H9 (cell line): ENCODE data around the gene KRTAP10-3. TPM values are rescaled to one million over a fixed set of nuclear protein-coding genes. Genes with fewer than 3 reads are reported as not detected.
A peak's percentile ranks its signal among the peaks of the same experiment; 100 is the strongest.

ENCODE experiments used
- DNase-seq: peaks from one replicate; pipeline ENCODE4 v3.0.0-alpha.2; 2017
- H2AFZ ChIP-seq: one replicate; pipeline ENCODE4 v1.6.1; 2013; ENCODE audit warnings: mild to moderate bottlenecking, low read length, control low read depth, moderate library complexity
- H2AK5ac ChIP-seq: 2 replicates; pipeline ENCODE4 v1.6.1; 2013; ENCODE audit warnings: low read length, control low read depth, mixed read lengths; ENCODE audit not compliant: insufficient read length
- H2BK120ac ChIP-seq: one replicate; pipeline ENCODE4 v1.6.1; 2013; ENCODE audit warnings: low read depth, mild to moderate bottlenecking, low read length, control low read depth, inconsistent platforms; ENCODE audit not compliant: poor library complexity, severe bottlenecking
- H2BK12ac ChIP-seq: 2 replicates; pipeline ENCODE4 v1.6.1; 2013; ENCODE audit warnings: low read length, control low read depth, mixed read lengths, low read depth; ENCODE audit not compliant: insufficient read length
- H2BK15ac ChIP-seq: 2 replicates; pipeline ENCODE4 v1.6.1; 2013; ENCODE audit warnings: low read depth, low read length, control low read depth
- H2BK20ac ChIP-seq: one replicate; pipeline ENCODE4 v1.6.1; 2013; ENCODE audit warnings: low read depth, mild to moderate bottlenecking, low read length, control low read depth, inconsistent platforms; ENCODE audit not compliant: poor library complexity, severe bottlenecking
- H2BK5ac ChIP-seq: 2 replicates; pipeline ENCODE4 v1.6.1; 2013; ENCODE audit warnings: low read length, control low read depth, mixed read lengths; ENCODE audit not compliant: insufficient read length
- H3K14ac ChIP-seq: 2 replicates; pipeline ENCODE4 v1.6.1; 2013; ENCODE audit warnings: low read length, control low read depth; ENCODE audit not compliant: insufficient read depth
- H3K18ac ChIP-seq: 2 replicates; pipeline ENCODE4 v1.6.1; 2013; ENCODE audit warnings: low read depth, mild to moderate bottlenecking, mixed read lengths, low read length, control low read depth; ENCODE audit not compliant: insufficient read length
- H3K23ac ChIP-seq: 2 replicates; pipeline ENCODE4 v1.6.1; 2013; ENCODE audit warnings: low read length, control low read depth, mixed read lengths, low read depth; ENCODE audit not compliant: insufficient read length
- H3K23me2 ChIP-seq: 2 replicates; pipeline ENCODE4 v1.6.1; 2013; ENCODE audit warnings: low read depth, mild to moderate bottlenecking, mixed read lengths, low read length, control low read depth; ENCODE audit not compliant: insufficient read length, poor library complexity, severe bottlenecking
- H3K27ac ChIP-seq: 2 replicates; pipeline ENCODE4 v1.5.1; 2013; ENCODE audit warnings: low read length, control low read depth, mixed read lengths, low read depth; ENCODE audit not compliant: insufficient read length
- H3K27me3 ChIP-seq: 2 replicates; pipeline ENCODE4 v1.6.1; 2013; ENCODE audit warnings: low read length, control low read depth, inconsistent platforms; ENCODE audit not compliant: insufficient read depth
- H3K4ac ChIP-seq: 2 replicates; pipeline ENCODE4 v1.6.1; 2013; ENCODE audit warnings: low read depth, mild to moderate bottlenecking, control low read depth, inconsistent platforms, low read length, moderate library complexity
- H3K4me1 ChIP-seq: 2 replicates; pipeline ENCODE4 v1.6.1; 2013; ENCODE audit warnings: low read length, control low read depth, inconsistent platforms; ENCODE audit not compliant: insufficient read depth
- H3K4me2 ChIP-seq: 2 replicates; pipeline ENCODE4 v1.6.1; 2013; ENCODE audit warnings: low read length, control low read depth, mixed read lengths; ENCODE audit not compliant: insufficient read length, insufficient read depth
- H3K56ac ChIP-seq: 2 replicates; pipeline ENCODE4 v1.6.1; 2013; ENCODE audit warnings: low read depth, mild to moderate bottlenecking, mixed read lengths, low read length, control low read depth; ENCODE audit not compliant: insufficient read length
- H3K79me1 ChIP-seq: 2 replicates; pipeline ENCODE4 v1.6.1; 2013; ENCODE audit warnings: low read depth, mild to moderate bottlenecking, moderate library complexity, low read length, control low read depth, inconsistent platforms; ENCODE audit not compliant: insufficient read depth, poor library complexity, severe bottlenecking
- H3K79me2 ChIP-seq: 2 replicates; pipeline ENCODE4 v1.6.1; 2013; ENCODE audit warnings: low read length, control low read depth, inconsistent platforms; ENCODE audit not compliant: insufficient read depth
- H3K9ac ChIP-seq: 2 replicates; pipeline ENCODE4 v1.6.1; 2013; ENCODE audit warnings: low read length, control low read depth, mixed read lengths; ENCODE audit not compliant: insufficient read length; ENCODE audit errors: extremely low read depth
- H3K9me3 ChIP-seq: one replicate; pipeline ENCODE4 v1.6.1; 2013; ENCODE audit warnings: low read depth, low read length, inconsistent platforms; ENCODE audit not compliant: control insufficient read depth
- H3T11ph ChIP-seq: one replicate; pipeline ENCODE4 v1.6.1; 2013; ENCODE audit warnings: mild to moderate bottlenecking, low read length, control low read depth, inconsistent platforms
- H4K20me1 ChIP-seq: one replicate; pipeline ENCODE4 v1.6.1; 2013; ENCODE audit not compliant: control insufficient read depth, insufficient read length, insufficient read depth
- H4K5ac ChIP-seq: 2 replicates; pipeline ENCODE4 v1.6.1; 2013; ENCODE audit warnings: low read depth, mild to moderate bottlenecking, mixed read lengths, low read length, control low read depth; ENCODE audit not compliant: insufficient read length
- H4K8ac ChIP-seq: replicated peaks from 2 replicates; pipeline ENCODE4 v1.6.1; 2013; ENCODE audit warnings: low read length, control low read depth, mixed read lengths, low read depth; ENCODE audit not compliant: insufficient read length
- H4K91ac ChIP-seq: 2 replicates; pipeline ENCODE4 v1.6.1; 2013; ENCODE audit warnings: low read depth, mild to moderate bottlenecking, moderate library complexity, mixed read lengths, low read length, control low read depth; ENCODE audit not compliant: insufficient read length
- H3K27ac Mint-ChIP-seq, 3 experiments: 2 replicates in 2 of 3; 3 replicates in 1 of 3; pipeline ENCODE4 v1.8.0; 2020 to 2021; ENCODE audit warnings: mixed read lengths in 3 of 3, mild to moderate bottlenecking in 1 of 3, moderate library complexity in 1 of 3
- H3K27me3 Mint-ChIP-seq: 2 replicates; pipeline ENCODE4 v1.8.0; 2021; ENCODE audit warnings: low read depth, mild to moderate bottlenecking, moderate library complexity, mixed read lengths
- H3K36me3 Mint-ChIP-seq, 3 experiments: 2 replicates in 2 of 3; 3 replicates in 1 of 3; pipeline ENCODE4 v1.8.0; 2020 to 2021; ENCODE audit warnings: low read depth in 3 of 3, mixed read lengths in 3 of 3; ENCODE audit not compliant: insufficient read depth in 1 of 3
- H3K4me1 Mint-ChIP-seq, 2 experiments: 2 replicates each; pipeline ENCODE4 v1.8.0; 2020; ENCODE audit warnings: mixed read lengths in 2 of 2
- H3K4me3 Mint-ChIP-seq, 2 experiments: 2 replicates in 1 of 2; 3 replicates in 1 of 2; pipeline ENCODE4 v1.8.0; 2020 to 2021; ENCODE audit warnings: mild to moderate bottlenecking in 2 of 2, mixed read lengths in 2 of 2, moderate library complexity in 1 of 2
- H3K9me3 Mint-ChIP-seq, 2 experiments: 2 replicates in 1 of 2; 3 replicates in 1 of 2; pipeline ENCODE4 v1.8.0; 2020; ENCODE audit warnings: mild to moderate bottlenecking in 2 of 2, mixed read lengths in 2 of 2, moderate library complexity in 1 of 2
- WGBS: extraction: QIAGEN DNeasy Blood & Tissue Kit; methylation state at CpG from one replicate; pipeline ENCODE4 v1.1.7; 2013; ENCODE audit warnings: missing lambda C conversion rate, low lambda C conversion rate, mixed read lengths; ENCODE audit not compliant: insufficient read length; ENCODE audit errors: extremely low coverage; 5-methylcytosine and 5-hydroxymethylcytosine counted together
- total RNA-seq: library from RNA; stranded (reverse); gene quantifications from 2 replicates; pipeline ENCODE4 v1.2.1, GENCODE V29; 2021
- TF ChIP-seq, protein P1 (sequence below): fragments of 200-600 bp; sonication (generic); conservative IDR thresholded peaks from 3 replicates; pipeline ENCODE4 v1.8.0; 2021; ENCODE audit warnings: antibody characterized with exemption, mild to moderate bottlenecking

The KRTAP10-3 gene
- total RNA-seq, 1 experiment from 2014 or later: not detected

GRCh38 chr21:44525391-44526095 lies 33.1 kb downstream of the KRTAP10-3 start:
- H3K27ac ChIP-seq: no peak overlapping the region
- no peak overlapping the region for H3K4me2 ChIP-seq
- Mint-ChIP-seq H3K9me3 (no peaks in the 10 kb centered on the region), H3K4me3 (no peak overlapping the region), H3K27me3 (peaks cover 7% of the 10 kb centered on the region), H3K4me1 (0 out of 4 replicates have a peak, but pooled peaks cover 0 to under 1% of the 10 kb centered on the region in 2 experiments), H3K36me3 (no peaks in the 10 kb centered on the region), H3K27ac (no peak overlapping the region)
- H3K4me1 ChIP-seq: no peaks in the 10 kb centered on the region
- no peak overlapping the region for H2BK120ac ChIP-seq
- no peak overlapping the region for H2BK15ac ChIP-seq
- H4K91ac ChIP-seq: no peak overlapping the region
- H4K8ac ChIP-seq: no peak overlapping the region
- H4K5ac ChIP-seq: no peak overlapping the region
- no peak overlapping the region for H2BK5ac ChIP-seq
- WGBS: no CpG with 5 or more reads among the region's 20 CpGs
- no peak overlapping the region for H3K23ac ChIP-seq
- H3K18ac ChIP-seq: no peak overlapping the region
- H3T11ph ChIP-seq: no peak overlapping the region
- DNase-seq: peak; percentile 27
- H3K9ac ChIP-seq: no peak overlapping the region
- no peaks in the 10 kb centered on the region for H3K23me2 ChIP-seq
- H3K79me2 ChIP-seq: no peaks in the 10 kb centered on the region
- H3K4ac ChIP-seq: no peak overlapping the region
- H2AFZ ChIP-seq: no peak overlapping the region
- H3K79me1 ChIP-seq: no peaks in the 10 kb centered on the region
- H3K9me3 ChIP-seq: no peaks in the 10 kb centered on the region
- H2BK20ac ChIP-seq: no peak overlapping the region
- TF ChIP-seq, protein P1, sequence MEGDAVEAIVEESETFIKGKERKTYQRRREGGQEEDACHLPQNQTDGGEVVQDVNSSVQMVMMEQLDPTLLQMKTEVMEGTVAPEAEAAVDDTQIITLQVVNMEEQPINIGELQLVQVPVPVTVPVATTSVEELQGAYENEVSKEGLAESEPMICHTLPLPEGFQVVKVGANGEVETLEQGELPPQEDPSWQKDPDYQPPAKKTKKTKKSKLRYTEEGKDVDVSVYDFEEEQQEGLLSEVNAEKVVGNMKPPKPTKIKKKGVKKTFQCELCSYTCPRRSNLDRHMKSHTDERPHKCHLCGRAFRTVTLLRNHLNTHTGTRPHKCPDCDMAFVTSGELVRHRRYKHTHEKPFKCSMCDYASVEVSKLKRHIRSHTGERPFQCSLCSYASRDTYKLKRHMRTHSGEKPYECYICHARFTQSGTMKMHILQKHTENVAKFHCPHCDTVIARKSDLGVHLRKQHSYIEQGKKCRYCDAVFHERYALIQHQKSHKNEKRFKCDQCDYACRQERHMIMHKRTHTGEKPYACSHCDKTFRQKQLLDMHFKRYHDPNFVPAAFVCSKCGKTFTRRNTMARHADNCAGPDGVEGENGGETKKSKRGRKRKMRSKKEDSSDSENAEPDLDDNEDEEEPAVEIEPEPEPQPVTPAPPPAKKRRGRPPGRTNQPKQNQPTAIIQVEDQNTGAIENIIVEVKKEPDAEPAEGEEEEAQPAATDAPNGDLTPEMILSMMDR: no peak
- H3K56ac ChIP-seq: no peak overlapping the region
- H4K20me1 ChIP-seq: no peaks in the 10 kb centered on the region
- H2BK12ac ChIP-seq: no peak overlapping the region
- H3K14ac ChIP-seq: no peak overlapping the region
- H2AK5ac ChIP-seq: no peak overlapping the region
- H3K27me3 ChIP-seq: no peaks in the 10 kb centered on the region
